ENCODE results near the gene EDRF1. TPM values are rescaled to one million over a fixed set of nuclear protein-coding genes. Genes with fewer than 3 reads are reported as not detected.

The EDRF1 gene
- total RNA-seq, 2 donors from 2014 or later, result 22.4 to 29.8 TPM

GRCh38 chr10:125783408-125783807 lies 63.9 kb downstream of the EDRF1 start:
- Histone ChIP-seq H3K9me3 (no peaks in the 10 kb centered on the region), H3K4me1 (no peaks in the 10 kb centered on the region), H3K27ac (no peak overlapping the region), H3K36me3 (replicated peaks in 1 of 2; ENCODE audit: insufficient read depth in 1 of 2, low read depth in 2 of 2) (no peaks in the 10 kb centered on the region), H3K27me3 (no peaks in the 10 kb centered on the region), H3K4me3 (no peak overlapping the region)
- WGBS, 2 donors, result 87 to 92% methylated on average over 7 of the region's 7 CpGs
- DNase-seq (no peak), ATAC-seq (no peak)
- TF ChIP-seq CTCF (IDR thresholded peaks at IDR 0.05), result no peak
- TF ChIP-seq POLR2A (IDR thresholded peaks at IDR 0.05), result no peak
- intact Hi-C loops (cut with DNase I), result no loop called here

GRCh38 chr10:125783957-125784356 lies 64.4 kb downstream of the EDRF1 start:
- no peak for DNase-seq
- Histone ChIP-seq H3K4me1 (no peaks in the 10 kb centered on the region), H3K4me3 (no peak overlapping the region), H3K9me3 (no peaks in the 10 kb centered on the region), H3K27ac (no peak overlapping the region), H3K36me3 (replicated peaks in 1 of 2; ENCODE audit: insufficient read depth in 1 of 2, low read depth in 2 of 2) (peaks cover 0 to 1% of the 10 kb centered on the region in 2 donors), H3K27me3 (no peaks in the 10 kb centered on the region)
- ATAC-seq, result no peak
- TF ChIP-seq POLR2A (IDR thresholded peaks at IDR 0.05) (no peak), CTCF (IDR thresholded peaks at IDR 0.05) (no peak)
- intact Hi-C loops (cut with DNase I), result no loop called here
- WGBS, 2 donors, result 78 to 88% methylated on average over 6 of the region's 6 CpGs

GRCh38 chr10:125785791-125786190 lies 66.3 kb downstream of the EDRF1 start:
- no peaks in the 10 kb centered on the region for H3K4me1 ChIP-seq
- H3K27me3 ChIP-seq, result no peaks in the 10 kb centered on the region
- H3K27ac ChIP-seq, result no peak overlapping the region
- H3K36me3 ChIP-seq (replicated peaks in 1 of 2; ENCODE audit: insufficient read depth in 1 of 2, low read depth in 2 of 2), result peaks cover 0 to 1% of the 10 kb centered on the region in 2 donors
- WGBS, 2 donors, result 73 to 80% methylated on average over 9 of the region's 9 CpGs
- H3K9me3 ChIP-seq, result no peaks in the 10 kb centered on the region
- TF ChIP-seq CTCF (IDR thresholded peaks at IDR 0.05), result no peak
- no peak for TF ChIP-seq POLR2A (IDR thresholded peaks at IDR 0.05)
- no peak overlapping the region for H3K4me3 ChIP-seq
- DNase-seq (no peak), ATAC-seq (no peak)
- intact Hi-C loops (cut with DNase I), result no loop called here

- intact Hi-C loops (cut with DNase I), result no loop called here
- Histone ChIP-seq H3K27ac (no peak overlapping the region), H3K36me3 (replicated peaks in 1 of 2; ENCODE audit: insufficient read depth in 1 of 2, low read depth in 2 of 2) (peaks cover 0 to 4% of the 10 kb centered on the region in 2 donors), H3K9me3 (no peaks in the 10 kb centered on the region), H3K27me3 (no peaks in the 10 kb centered on the region), H3K4me3 (no peak overlapping the region), H3K4me1 (no peaks in the 10 kb centered on the region)
- TF ChIP-seq POLR2A (IDR thresholded peaks at IDR 0.05) (no peak), CTCF (IDR thresholded peaks at IDR 0.05) (no peak)
- DNase-seq (no peak), ATAC-seq (no peak)
- 91 to 94% methylated on average over 12 to 14 of the region's 17 CpGs for WGBS, 2 donors
These were observed 68.9 kb downstream of the EDRF1 start for GRCh38 chr10:125788156-125789034.
